ENCODE data around the gene STXBP3.

DNA sequence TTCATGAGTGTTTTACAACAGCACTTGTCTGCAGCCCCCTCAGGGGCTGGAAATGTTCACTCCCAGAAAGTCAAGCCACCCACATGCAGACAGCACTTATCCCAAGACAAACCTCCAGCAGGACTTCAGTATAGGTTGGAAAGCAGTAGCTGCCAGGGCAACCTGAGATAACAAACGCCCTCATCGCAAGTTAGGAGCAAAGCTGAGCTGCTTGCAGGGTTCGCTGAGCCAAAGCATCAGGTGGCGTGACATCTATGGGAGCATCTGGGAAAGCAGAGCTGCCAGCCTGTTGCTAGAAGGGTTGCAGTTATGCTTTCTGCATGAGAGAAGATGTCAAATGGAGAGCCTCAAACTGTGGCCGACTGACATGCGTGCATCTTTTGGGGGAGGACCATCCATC lies 4.2 kb upstream of the STXBP3 start:
- TF ChIP-seq, protein P1, sequence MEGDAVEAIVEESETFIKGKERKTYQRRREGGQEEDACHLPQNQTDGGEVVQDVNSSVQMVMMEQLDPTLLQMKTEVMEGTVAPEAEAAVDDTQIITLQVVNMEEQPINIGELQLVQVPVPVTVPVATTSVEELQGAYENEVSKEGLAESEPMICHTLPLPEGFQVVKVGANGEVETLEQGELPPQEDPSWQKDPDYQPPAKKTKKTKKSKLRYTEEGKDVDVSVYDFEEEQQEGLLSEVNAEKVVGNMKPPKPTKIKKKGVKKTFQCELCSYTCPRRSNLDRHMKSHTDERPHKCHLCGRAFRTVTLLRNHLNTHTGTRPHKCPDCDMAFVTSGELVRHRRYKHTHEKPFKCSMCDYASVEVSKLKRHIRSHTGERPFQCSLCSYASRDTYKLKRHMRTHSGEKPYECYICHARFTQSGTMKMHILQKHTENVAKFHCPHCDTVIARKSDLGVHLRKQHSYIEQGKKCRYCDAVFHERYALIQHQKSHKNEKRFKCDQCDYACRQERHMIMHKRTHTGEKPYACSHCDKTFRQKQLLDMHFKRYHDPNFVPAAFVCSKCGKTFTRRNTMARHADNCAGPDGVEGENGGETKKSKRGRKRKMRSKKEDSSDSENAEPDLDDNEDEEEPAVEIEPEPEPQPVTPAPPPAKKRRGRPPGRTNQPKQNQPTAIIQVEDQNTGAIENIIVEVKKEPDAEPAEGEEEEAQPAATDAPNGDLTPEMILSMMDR (conservative IDR thresholded peaks at IDR 0.05 in 1 of 2, IDR thresholded peaks at IDR 0.05 in 1 of 2; ENCODE audit: extremely low read depth in 1 of 2, insufficient read depth in 1 of 2, low read depth in 1 of 2, low read length in 2 of 2), result no peak
- no peak for TF ChIP-seq EZH2 (IDR thresholded peaks at IDR 0.05; ENCODE audit: borderline replicate concordance, low read length)
